Hepatocyte (in vitro differentiated cells): ENCODE measurements around the gene CD80.

Experiments used
- EZH2 ChIP-seq: fragments of 200-600 bp; sonication (generic); IDR thresholded peaks from 2 replicates; pipeline ENCODE4 v1.6.1; 2016; ENCODE audit warnings: antibody characterized with exemption, mild to moderate bottlenecking, borderline replicate concordance
- EZH2phosphoT487 ChIP-seq: fragments of 200-600 bp; sonication (generic); IDR thresholded peaks from one replicate; pipeline ENCODE4 v1.6.1; 2018; ENCODE audit warnings: antibody characterized with exemption, mild to moderate bottlenecking, low read depth, moderate library complexity; ENCODE audit not compliant: unreplicated experiment, severe bottlenecking
- TF ChIP-seq, protein P1 (sequence below): fragments of 200-600 bp; sonication (generic); IDR thresholded peaks from 2 replicates; pipeline ENCODE4 v1.5.1; 2016; ENCODE audit warnings: antibody characterized with exemption, mild to moderate bottlenecking; ENCODE audit not compliant: poor library complexity

- TF ChIP-seq, protein P1, sequence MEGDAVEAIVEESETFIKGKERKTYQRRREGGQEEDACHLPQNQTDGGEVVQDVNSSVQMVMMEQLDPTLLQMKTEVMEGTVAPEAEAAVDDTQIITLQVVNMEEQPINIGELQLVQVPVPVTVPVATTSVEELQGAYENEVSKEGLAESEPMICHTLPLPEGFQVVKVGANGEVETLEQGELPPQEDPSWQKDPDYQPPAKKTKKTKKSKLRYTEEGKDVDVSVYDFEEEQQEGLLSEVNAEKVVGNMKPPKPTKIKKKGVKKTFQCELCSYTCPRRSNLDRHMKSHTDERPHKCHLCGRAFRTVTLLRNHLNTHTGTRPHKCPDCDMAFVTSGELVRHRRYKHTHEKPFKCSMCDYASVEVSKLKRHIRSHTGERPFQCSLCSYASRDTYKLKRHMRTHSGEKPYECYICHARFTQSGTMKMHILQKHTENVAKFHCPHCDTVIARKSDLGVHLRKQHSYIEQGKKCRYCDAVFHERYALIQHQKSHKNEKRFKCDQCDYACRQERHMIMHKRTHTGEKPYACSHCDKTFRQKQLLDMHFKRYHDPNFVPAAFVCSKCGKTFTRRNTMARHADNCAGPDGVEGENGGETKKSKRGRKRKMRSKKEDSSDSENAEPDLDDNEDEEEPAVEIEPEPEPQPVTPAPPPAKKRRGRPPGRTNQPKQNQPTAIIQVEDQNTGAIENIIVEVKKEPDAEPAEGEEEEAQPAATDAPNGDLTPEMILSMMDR: no peak
- TF ChIP-seq EZH2phosphoT487: no peak
- no peak for TF ChIP-seq EZH2
Observed at GRCh38 chr3:119507404-119507803, 52.0 kb downstream of the CD80 start.
